ENCODE data around the gene MVB12B. TPM values are rescaled to one million over a fixed set of nuclear protein-coding genes. Genes with fewer than 3 reads are reported as not detected.
A peak's percentile ranks its signal among the peaks of the same experiment; 100 is the strongest.

Gene MVB12B
- total and polyA plus RNA-seq, 7 donors = 1.5 to 25.6 (median 11.6) TPM

DNA sequence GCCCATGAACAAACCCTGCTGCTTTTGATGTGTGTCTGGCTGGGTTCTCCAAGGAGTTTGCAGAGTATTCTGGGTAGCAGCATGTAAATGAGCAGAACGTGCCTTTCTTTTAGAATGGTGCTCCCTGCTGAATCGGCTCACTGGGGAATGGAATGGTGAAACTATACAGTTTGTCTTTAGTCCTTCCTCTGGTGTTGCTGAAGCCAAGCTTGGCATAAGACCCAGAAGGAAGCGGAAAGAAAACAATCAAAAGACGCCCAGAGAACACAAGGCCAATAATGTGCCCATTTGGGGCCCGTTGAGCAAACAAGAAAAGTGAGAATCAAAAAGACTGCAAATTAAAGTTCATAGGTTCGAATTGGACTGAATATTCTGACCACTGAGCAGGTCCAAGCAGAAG, 60.1 kb downstream of the MVB12B start:
- no peak for DNase-seq
- H3K27ac ChIP-seq = no peak overlapping the region
- intact Hi-C loops (cut with DNase I) = no loop called here

DNA sequence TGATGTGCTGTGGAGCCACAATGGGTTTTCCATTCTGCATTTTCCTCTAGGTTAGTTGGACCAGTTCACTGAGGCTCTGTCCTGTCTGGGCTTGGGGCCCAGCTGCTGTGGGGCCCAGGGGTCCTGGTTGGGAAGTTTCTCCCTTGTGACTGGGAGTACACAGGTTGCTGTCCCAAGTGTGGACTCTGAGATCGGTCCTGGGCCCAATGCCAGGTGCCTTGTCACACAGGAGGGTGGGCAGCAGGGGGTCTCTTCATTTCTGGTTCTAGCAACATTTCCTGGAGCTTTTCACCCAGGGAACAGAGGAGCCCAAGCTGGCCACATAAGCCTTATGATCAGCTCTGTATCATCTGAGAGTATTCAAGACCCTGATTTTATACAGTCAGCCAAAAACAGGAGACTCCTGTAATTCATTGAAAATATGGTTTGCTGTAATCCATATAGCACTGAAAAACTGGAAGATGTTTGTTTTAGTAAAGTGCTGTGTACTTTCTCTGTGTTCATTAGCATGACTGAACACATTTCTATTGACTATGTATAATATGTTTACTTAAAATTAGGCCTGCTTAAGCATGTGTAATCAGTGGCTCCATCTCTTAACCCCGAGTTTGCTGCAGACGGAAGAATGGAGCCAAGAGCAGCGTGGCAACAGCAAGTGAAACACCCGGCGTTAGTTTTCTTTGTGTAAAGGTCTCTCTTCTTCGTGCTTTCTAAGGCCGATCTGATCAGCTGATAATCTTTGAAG, 62.5 kb downstream of the MVB12B start:
- Histone ChIP-seq H3K4me1 (peaks cover 33% of the 10 kb centered on the region), H3K36me3 (ENCODE audit: insufficient read depth in 1 of 2, low read depth in 1 of 2) (peaks cover 4 to 20% of the 10 kb centered on the region in 2 donors), H3K27ac (peak overlapping the region; percentile 19), H3K4me3 (no peak overlapping the region), H3K9me3 (no peaks in the 10 kb centered on the region), H3K27me3 (ENCODE audit: insufficient read depth in 3 of 3, low read length in 2 of 3) (no peaks in the 10 kb centered on the region)
- DNase-seq (no peak), ATAC-seq (no peak)
- TF ChIP-seq, protein P1, sequence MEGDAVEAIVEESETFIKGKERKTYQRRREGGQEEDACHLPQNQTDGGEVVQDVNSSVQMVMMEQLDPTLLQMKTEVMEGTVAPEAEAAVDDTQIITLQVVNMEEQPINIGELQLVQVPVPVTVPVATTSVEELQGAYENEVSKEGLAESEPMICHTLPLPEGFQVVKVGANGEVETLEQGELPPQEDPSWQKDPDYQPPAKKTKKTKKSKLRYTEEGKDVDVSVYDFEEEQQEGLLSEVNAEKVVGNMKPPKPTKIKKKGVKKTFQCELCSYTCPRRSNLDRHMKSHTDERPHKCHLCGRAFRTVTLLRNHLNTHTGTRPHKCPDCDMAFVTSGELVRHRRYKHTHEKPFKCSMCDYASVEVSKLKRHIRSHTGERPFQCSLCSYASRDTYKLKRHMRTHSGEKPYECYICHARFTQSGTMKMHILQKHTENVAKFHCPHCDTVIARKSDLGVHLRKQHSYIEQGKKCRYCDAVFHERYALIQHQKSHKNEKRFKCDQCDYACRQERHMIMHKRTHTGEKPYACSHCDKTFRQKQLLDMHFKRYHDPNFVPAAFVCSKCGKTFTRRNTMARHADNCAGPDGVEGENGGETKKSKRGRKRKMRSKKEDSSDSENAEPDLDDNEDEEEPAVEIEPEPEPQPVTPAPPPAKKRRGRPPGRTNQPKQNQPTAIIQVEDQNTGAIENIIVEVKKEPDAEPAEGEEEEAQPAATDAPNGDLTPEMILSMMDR (IDR thresholded peaks at IDR 0.05) = no peak
- intact Hi-C loops (cut with DNase I) = no loop called here
- 78 to 87% (median 82%) methylated on average over 8 of the region's 8 CpGs for WGBS, 3 donors

More for the DNA sequence above, 60.1 kb downstream of the MVB12B start:
- Histone ChIP-seq H3K27me3 (ENCODE audit: insufficient read depth in 3 of 3, low read length in 2 of 3) (no peaks in the 10 kb centered on the region), H3K9me3 (no peaks in the 10 kb centered on the region), H3K36me3 (ENCODE audit: insufficient read depth in 1 of 2, low read depth in 1 of 2) (peaks cover 4 to 21% of the 10 kb centered on the region in 2 donors), H3K4me3 (no peak overlapping the region), H3K4me1 (peaks cover 10% of the 10 kb centered on the region)
- 76 to 79% (median 78%) methylated on average over 6 of the region's 6 CpGs for WGBS, 3 donors
- no peak for ATAC-seq
- TF ChIP-seq, protein P1 (IDR thresholded peaks at IDR 0.05) = no peak

DNA sequence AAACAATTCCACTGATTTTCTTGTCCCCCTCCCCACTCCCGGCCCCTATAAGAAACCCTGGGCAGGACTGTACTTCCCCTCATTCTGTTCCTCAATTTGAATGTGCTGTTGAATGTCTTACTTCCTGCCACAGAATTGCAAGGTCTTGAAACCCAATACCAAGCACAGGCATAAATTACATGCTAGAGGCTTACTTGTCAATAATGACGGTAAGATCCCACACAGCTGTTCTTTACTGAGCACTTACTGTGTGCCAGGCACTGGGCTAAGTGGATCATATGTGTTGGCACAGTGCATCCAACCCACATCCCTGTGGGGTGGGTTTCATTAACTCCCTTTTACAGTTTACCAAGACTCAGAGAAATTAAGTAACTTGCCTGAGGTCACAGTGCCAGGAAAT, 63.4 kb downstream of the MVB12B start:
- no peaks in the 10 kb centered on the region for H3K9me3 ChIP-seq
- H3K27me3 ChIP-seq (ENCODE audit: insufficient read depth in 3 of 3, low read length in 2 of 3) = no peaks in the 10 kb centered on the region
- H3K36me3 ChIP-seq (ENCODE audit: insufficient read depth in 1 of 2, low read depth in 1 of 2) = peaks cover 4 to 20% of the 10 kb centered on the region in 2 donors
- intact Hi-C loops (cut with DNase I) = no loop called here
- H3K27ac ChIP-seq = peak overlapping the region; percentile 19
- TF ChIP-seq, protein P1 (IDR thresholded peaks at IDR 0.05) = no peak
- peak in 3 of 4 donors; percentile 36 to 58 (median 51) for ATAC-seq
- DNase-seq = no peak
- peaks cover 42% of the 10 kb centered on the region for H3K4me1 ChIP-seq
- WGBS, 3 donors = 48 to 65% (median 59%) methylated on average over 2 of the region's 2 CpGs
- no peak overlapping the region for H3K4me3 ChIP-seq

DNA sequence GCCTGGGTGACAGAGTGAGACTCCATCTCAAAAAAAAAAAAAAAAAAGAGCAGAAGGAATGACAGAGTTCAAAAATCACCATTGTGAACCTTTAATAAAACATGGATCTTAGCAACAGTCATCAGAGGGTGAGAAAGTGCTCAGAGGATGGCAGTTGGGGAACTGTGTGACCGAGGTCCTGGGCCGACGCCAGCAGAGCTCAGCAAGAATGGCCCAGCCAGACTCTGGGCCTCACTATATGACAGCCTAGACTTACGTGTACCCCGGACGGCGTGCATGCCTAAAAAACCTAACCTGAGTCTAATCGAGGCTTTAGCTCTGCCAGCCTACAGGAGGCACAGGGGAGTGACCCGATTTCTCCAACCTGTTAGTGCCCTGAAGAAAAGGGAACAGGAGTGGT, 64.3 kb downstream of the MVB12B start:
- Histone ChIP-seq H3K27ac (peak overlapping the region; percentile 13), H3K27me3 (ENCODE audit: insufficient read depth in 3 of 3, low read length in 2 of 3) (no peaks in the 10 kb centered on the region), H3K4me1 (peaks cover 51% of the 10 kb centered on the region), H3K4me3 (no peak overlapping the region), H3K9me3 (no peaks in the 10 kb centered on the region), H3K36me3 (ENCODE audit: insufficient read depth in 1 of 2, low read depth in 1 of 2) (peaks cover 4 to 21% of the 10 kb centered on the region in 2 donors)
- peak in 1 of 2 donors; percentile 61 for DNase-seq
- intact Hi-C loops (cut with DNase I) = no loop called here
- 80 to 95% (median 89%) methylated on average over 9 of the region's 9 CpGs for WGBS, 3 donors
- no peak for ATAC-seq
- TF ChIP-seq, protein P1 (IDR thresholded peaks at IDR 0.05) = no peak

Data from psoas muscle (tissue), 8 donors.